GDM1 (cell line): ENCODE measurements around the gene CCDC70.

Source experiments
- DNase-seq: peaks from one replicate; lab custom pipeline; 2025; lab: John Stamatoyannopoulos, UW

The CCDC70 gene

DNA sequence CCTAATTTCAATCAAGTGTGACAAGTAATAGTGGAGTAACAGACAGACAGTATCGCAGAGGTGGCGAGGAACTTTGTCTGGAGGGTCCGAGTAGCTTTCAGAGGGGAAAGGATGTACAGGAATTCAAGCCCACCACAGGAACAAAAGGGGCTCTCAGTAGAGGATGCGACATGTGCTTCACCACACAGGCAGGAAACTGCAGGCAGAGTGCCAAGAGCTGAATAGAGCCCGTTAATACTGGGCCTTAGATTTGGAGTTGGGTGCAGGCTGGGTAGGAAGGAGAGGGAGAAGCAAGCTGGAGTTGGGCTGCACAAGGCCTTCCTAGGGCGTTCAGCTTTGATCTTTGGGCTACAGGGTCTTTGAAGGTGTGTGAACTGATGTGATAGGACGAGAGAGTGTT is 1.2 kb downstream of the CCDC70 start:
- peak; percentile 18 for DNase-seq

DNA sequence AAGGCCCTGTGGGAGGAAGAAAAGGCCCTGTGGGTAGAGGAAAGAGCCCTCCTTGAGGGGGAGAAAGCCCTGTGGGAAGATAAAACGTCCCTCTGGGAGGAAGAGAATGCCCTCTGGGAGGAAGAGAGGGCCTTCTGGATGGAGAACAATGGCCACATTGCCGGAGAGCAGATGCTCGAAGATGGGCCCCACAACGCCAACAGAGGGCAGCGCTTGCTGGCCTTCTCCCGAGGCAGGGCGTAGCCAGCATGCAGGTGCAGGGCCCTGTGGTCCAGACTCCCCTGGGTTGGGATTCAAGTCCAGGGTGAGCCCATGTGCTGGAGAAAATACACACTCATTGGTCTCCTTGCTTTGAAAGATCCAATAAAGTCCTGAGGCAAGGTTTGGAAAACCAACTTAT is 4.1 kb downstream of the CCDC70 start:
- DNase-seq, result no peak

DNA sequence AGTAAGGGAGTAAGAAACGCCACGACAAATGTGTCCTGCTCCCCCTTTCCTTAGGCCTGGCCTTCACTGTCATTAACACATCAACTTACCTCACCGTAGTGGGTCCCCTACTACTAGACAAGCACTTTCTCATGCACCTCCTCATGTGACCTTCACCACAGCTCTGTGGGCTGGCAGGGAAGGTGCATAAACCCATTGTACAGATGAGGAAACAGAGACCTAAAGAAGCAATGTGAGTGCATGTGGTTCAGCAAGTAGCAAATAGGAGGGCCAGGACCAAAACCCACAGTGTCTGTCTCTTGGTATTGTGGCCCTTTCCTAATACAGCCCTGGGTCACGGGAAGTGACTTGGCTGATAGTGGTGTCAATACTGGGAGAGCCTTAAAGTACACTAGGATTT is 5.3 kb downstream of the CCDC70 start:
- no peak for DNase-seq

DNA sequence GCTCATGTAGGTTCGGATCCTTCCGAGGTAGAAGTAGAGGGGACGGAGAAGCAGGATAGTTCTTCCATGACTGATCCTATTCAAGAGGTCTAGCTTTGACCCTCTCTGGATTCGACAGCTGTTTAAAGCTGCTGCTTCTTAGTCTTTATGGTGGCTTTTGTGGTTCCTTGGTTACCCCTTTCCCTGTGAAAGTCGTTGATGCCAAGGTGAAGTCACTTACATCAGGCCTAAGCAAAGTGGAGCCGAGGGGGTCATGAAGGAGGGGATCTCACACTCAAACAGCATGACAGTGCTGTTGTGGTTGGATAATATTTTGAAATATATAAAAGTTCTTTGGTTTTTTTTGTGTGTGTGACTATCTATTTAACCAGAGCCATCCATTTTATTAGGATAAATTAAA is 8.1 kb downstream of the CCDC70 start:
- no peak for DNase-seq

DNA sequence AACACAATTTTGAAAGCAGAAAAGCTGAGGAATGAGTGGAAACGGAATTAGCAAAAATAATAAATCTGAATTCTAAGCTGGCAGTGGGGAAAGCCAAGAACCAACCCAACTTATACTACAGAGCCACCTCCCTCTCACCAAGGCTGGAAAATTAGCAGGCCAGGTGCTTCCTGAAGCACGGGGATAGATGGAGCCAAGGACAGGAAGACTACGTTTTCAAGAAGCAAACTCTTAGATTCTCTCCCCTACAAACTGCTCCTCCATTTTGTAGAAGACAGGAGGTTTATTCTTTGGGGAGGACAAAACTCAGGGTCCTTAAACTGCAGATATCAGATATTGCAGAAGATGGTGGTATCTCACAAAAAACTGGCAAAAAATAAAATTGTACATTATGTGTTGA is 8.8 kb downstream of the CCDC70 start:
- no peak for DNase-seq

DNA sequence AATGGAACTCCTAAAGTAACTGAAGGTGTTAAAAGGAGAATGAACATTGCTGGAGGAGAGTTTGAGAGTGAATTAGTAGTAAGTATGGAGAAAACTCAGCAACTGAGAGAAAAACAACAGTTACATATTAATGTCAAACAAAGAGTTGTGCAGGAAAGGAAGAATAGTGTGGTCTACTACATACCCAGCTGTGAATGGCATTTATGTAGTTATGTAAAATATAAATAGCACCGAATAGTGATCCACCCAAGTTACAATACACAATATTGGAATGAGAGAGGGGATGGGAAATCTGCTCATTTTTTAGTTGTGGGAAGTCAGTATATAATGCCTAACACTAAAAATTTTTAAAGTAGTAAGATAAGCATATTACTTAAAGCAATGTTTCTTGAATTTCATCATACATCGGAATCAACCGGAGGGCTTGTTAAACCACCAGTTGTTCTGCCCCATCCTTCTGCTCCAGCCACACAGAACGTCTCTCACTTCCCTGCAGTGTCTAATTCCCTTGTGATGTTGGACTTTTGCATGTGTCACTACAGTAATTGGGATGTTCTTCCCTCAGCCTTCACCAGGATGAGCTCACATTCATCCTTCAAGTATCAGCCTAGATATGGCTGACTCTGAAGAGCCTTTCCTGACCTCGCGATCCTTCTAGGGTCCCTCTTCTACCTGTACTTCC is 11.5 kb downstream of the CCDC70 start:
- DNase-seq, result no peak

DNA sequence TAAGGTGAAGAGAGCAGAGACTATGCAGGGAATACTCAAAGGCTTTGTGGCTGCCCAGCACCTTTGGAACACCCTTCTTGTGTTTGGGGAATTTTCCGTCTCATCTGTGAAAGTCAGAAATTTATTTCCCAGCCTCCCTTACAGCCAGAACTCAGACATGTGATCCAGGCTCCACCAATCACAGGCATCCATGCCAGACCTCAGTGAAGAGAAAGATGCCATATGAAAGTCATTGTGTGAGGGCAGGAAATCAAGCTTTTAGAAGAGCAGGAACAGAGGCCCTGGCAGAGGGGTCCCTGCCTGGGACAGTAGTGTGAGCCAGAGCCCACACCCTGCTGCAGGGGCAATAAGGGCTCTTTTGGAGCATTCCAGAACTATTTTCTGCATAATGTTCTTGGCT is 12.1 kb downstream of the CCDC70 start:
- DNase-seq, result no peak

DNA sequence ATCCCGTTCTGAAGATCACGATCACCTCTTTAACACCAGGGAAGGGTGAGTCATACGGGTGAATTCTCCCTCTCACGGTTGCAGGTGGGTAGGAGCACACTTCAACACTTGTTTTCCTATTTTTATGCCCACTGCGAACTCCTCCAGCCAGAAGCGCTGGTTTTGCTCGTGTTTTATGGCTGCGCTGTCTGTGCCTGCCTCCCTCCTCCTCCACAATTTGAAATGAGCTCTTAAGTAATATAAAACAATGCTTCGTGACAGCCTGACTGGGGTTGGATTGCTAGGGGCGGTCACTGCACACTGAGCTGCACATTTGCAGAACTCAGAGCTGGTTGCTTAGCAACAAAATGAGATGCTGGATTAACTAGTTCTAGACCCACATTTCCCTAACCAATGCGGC is 12.9 kb downstream of the CCDC70 start:
- DNase-seq, result no peak

DNA sequence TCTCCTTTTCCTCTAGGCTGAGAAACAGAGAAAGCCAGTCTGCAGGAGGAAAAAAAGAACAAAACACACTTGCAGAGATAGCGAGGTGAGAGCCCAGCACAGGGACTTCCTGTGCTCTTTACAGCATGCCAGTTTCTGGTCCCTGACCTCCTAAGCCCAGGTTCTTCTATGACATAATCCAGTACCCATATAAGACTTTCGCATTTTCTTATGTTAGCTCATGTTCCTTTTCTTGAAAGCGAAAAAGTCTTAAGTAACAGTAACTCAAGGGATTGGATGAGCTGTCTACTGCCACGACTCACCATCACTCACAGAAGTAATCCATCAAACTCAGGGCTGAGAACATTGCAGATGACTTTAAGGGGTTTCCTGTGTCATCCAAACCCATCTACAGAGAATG is 17.4 kb downstream of the CCDC70 start:
- no peak for DNase-seq

DNA sequence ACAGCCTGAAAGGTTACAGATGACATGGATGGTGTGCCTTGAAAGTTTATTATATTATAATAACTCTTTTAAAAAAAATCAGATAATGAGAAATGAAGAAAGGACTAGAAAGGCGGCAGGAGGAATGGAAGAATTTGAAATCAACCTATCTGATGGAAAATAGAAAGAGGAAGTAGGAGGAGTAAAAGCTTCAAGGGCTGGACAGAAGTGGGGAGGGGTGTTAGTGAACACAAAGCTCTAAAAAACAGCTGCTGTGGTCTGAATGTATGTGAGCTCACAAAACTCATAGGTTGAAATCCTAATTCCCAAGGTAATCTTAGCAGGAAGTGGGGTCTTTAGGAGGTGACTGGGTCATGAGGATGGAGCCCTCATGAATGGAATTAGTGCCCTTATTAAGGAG is 19.5 kb downstream of the CCDC70 start:
- DNase-seq, result no peak

DNA sequence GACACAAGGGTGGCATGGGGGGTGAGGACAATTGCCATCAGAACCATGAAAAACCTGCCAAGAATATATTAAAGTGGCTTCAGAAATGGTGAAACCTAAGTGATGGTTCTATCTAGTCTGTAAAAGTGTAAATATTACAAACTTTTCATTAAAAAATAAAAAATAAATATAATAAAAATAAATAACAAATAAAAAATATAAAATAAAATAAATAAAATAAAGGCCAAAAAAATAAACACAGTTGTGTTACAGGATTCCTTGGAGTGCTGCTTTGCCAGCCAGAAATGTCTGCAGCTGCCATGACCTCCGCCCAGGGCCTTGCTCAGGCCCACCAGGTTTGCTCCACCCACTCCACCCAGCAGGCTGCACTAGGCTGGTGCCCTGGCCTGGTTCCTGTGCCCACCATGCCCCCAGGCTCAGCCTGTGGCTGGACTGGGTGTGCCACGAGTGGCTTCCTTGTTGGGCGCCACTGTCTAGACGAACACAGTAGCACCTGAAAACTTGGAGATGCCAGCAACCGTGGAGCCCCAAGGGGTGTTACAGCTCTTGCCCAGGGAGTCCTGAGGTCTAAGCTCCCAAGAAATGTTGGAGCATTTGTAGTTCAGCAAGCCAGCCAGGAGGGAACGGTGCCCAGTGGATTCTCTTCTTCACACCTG is 20.9 kb downstream of the CCDC70 start:
- no peak for DNase-seq

DNA sequence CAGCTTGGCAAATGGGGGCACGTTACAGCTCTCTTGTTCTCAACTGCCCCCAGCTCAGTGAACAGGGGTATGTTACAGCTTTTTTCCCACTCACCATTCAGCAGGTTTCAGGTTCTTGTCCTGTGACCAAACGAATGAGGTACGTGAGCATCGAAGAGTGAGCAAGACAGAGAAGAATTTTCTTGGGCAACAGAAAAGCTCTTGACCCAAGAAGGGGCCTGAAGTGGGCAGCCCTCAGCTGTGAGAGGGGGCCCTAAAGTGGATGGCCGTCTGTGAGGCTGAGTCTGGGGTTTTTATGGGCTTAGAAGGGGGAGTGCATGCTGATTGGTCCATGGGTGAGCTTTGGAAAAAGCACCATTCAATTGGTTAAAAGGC is 21.4 kb downstream of the CCDC70 start:
- no peak for DNase-seq

DNA sequence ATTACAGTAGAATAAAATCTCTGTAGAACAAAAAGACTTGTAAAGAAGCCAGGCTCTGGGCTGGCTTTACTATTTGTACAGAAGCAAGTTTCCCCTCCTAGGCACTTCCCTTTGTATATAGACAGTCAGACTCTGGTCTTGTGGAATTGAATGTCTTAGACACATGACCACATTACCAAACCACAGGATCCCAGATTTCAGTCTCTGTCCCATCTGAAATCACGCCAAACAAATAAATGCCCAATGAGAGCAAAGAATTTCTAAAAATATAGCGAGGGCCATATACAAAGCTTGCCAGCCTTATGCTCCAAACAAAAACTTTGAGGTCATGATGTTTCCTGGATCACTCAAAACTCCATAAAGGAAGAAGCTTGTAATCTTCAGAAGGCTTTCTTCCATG is 23.9 kb downstream of the CCDC70 start:
- DNase-seq, result no peak

DNA sequence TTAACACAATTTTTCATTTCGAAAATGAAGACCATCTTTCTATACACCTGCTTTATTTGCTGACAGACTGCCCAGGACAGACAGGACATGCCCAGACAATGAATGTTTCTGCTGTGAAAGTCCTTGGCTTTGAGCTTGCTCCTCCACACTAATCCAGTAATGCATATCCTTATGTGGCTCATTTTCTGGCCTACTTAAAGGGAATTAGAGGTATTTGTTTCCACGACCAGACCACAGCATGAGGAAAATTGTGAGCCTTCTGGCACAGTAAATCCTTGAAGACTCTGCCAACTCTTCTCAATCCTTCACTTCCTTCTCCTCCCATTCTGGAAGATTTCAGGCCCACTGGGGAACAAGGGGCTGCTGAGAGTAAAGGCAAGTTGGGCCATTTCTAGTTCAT is 25.7 kb downstream of the CCDC70 start:
- no peak for DNase-seq

DNA sequence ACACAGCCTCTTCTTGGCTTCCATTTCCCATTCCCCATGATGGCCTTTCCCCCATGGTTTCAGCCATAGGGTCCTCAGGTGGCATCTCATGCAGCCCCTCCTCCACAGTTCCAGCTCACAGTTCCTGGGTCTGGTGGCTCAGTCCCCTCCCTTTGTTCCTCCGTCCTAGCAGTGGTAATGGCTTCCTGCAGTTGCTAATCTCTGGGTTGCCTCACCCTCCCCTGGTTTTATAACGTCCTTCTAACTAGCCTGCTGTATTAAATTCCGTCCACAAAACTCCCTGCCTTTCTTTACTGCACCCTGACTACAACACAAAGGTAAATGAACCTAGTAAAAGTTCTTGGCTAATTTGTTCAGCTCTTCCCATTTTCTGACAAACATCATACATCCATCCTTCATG is 30.9 kb downstream of the CCDC70 start:
- no peak for DNase-seq

DNA sequence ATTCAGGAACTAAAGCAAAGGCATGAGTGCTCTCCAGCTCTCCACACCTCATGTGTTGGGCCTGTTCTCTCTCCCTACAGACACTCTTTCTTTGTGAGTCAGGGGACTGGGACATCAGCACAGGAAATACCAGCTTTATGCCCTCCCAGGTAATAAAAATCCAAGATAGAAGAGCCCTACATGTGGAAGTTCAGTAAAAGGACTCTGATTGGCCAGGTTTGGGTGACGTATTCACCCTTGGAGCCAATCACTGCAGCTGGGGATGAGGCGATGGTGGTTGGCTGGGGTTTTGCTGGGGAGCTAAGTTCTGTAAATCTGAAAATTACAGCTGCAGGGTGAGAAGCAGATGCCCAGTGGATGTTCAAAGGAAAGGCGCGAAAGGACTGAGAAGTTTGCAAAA is 32.5 kb downstream of the CCDC70 start:
- no peak for DNase-seq

DNA sequence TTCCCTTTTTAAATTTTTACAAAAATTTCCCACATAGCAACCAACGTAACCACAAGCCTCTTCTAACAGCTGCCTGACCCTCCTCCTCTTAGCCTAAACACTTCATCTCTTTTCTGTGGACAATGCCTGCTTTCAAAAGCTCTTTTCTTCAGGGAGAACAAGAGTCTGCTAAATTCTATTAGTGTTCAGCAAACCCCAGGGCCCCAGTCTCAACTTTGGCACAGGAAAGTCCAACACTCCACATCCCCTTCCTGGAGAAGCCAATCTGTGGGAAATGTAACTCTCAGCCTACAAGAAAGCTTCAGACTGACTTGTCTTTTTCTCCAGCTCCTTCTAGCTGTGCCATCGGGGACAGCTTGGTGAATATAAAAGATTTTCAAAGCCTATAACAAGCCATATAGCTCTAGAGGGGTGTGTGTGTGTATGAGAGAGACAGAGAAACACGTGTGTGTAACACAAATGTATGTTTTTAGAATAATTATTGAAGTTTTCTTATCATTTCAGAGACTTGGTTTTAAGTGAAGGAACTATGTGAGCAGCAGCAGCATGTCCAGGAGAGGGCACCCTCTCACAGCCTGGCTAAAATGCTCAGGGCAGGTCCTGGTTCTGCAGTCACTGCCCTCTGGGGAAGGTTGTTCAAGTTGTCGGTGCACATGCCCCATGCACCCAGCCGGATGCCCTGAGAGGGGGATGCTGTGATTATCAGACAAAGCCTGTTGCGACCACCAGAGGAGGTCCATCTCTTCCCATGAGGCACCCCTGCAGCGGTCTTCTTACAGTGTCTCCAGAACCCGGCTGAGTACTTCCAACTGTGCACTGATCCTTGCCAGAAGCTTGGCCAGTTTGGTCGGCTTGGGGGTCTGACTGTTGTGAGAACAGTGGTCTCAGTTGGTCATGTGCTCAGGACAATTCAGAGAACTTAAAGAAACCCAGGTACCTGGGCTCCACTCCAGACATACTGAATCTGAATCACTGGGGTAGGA is 34.4 kb downstream of the CCDC70 start:
- peak; percentile 62 for DNase-seq

DNA sequence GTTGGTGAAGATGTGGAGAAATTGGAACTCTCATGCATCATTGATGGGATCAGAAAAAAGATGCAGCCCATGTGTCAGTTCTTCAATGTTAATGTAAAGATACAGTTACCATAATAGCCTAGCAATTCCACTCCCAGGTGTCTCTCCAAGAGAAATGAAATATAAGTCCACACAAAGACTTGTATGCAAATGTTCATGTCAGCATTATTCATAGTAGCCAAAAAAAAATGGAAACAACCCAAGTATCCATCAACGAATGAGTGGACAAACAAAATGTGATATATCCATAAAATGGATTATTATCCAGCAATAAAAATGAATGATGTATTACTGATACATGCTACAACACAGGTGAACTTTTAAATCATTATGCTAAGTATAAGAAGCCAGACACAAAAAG is 38.7 kb downstream of the CCDC70 start:
- no peak for DNase-seq

DNA sequence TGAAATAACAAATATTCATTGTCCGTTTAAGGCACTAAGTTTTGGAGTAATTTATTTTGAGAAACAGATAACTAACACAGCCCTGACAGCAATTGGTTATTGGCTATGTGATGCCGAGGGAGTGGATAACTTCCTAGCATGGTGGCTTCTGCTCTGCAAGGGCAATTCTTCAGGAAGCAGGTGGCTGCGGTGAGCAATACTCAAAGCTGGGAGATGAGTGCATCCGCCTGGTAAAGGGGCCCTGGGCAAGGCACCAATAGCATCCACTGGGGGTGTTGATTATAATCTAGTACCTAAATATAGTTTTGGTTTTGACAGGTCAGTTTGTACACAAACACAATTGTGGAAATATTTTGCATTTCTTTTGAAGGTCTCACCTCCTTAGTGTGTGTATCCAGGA is 41.0 kb downstream of the CCDC70 start:
- peak; percentile 86 for DNase-seq

DNA sequence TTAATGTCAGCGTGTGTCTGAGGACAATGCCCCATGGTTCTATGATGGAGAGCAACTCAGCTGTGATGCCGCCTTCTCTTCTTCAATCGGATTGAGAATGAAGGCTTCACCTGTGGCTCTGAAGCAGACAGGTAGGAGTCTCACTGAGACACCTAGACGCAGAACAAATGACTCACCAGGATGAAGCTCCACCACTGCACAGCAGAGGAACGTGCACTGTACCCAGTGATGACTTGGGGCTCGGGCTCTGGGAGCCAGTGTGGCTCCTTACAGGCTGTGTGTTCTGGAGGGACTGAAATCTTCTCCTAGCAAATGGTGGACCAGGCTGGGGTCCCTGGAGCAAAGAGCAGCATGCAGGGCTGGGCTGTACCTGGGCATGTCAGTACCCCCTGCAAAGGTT is 44.0 kb downstream of the CCDC70 start:
- DNase-seq, result no peak

DNA sequence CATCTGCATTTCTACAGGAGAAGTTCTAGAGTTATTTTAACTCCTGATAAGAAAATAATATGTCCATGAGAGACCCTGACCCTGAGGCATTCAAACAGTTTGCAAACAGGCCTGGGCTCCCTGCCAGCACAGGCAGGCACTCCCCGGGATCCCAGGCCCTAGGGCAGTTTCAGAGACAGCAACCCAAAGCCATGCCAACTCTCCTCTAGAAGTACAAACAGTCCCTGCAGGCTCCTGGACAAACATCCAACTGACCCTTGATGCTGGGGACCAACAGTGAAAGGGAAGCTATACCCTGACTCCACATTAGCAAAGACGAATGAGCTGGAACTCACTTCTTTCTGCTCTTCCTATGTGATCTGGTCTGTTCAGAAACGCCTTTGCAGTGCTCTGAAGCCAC is 44.8 kb downstream of the CCDC70 start:
- DNase-seq, result no peak

DNA sequence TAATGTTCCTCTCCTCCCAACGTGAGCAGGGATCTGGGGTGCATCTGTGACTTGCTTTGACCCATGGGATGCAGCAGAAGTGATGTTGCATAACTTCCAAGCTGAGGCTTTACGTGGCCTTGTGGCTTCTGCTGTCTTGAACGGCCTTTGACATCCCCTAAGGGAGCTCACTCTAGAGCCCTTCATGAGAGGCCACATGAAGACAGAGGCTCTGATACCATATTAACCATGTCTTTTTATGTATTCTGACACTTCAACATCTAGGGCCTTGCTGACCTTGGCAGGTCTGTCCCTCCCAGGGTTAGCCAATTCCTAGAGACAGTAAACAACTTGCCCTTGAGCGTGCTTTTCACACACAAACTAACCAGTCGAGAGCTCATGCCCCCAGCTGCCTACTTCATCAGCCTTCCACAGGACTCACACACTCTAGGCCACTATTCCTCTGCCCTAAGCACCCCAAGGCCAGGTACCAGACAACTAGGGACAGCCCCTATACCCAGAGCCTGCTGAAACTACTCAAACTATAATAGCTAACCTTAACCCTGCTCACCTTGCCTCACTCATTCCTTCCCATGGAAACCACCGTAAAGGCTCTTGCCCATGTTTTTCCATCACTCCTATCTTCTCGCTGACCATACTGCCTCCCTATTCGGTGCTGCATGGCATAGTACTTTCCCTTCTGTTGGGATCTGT is 45.4 kb downstream of the CCDC70 start:
- no peak for DNase-seq
